Karpas-422 (cell line): Measurements from ENCODE around the gene TLE4. TPM values are rescaled to one million over a fixed set of nuclear protein-coding genes. Genes with fewer than 3 reads are reported as not detected.
"Not testable (repeated sequence)": the region's sequence is repeated elsewhere in the genome, so short reads cannot be mapped to it uniquely, and the experiment has no call there.

ENCODE experiments used
- DNase-seq: peaks from one replicate; pipeline ENCODE4 v3.0.0-alpha.2; 2015
- H2AFZ ChIP-seq: fragments of 200-600 bp; sonication (generic); 2 replicates; pipeline ENCODE4 v1.6.1; 2014; ENCODE audit warnings: antibody characterized with exemption, low read length, mixed read lengths
- H3K27ac ChIP-seq: fragments of 200-600 bp; sonication (generic); 2 replicates; pipeline ENCODE4 v1.5.1; 2014; ENCODE audit warnings: mild to moderate bottlenecking, low read length, moderate library complexity
- H3K27me3 ChIP-seq: fragments of 200-600 bp; sonication (generic); 2 replicates; pipeline ENCODE4 v1.6.1; 2014; ENCODE audit warnings: low read length, mixed read lengths
- H3K36me3 ChIP-seq: fragments of 200-600 bp; sonication (generic); 2 replicates; pipeline ENCODE4 v1.6.1; 2014; ENCODE audit warnings: low read length, mixed read lengths; ENCODE audit not compliant: insufficient read depth
- H3K4me1 ChIP-seq: fragments of 200-600 bp; sonication (generic); 2 replicates; pipeline ENCODE4 v1.6.1; 2014; ENCODE audit warnings: mild to moderate bottlenecking, low read length, mixed read lengths
- H3K4me2 ChIP-seq: fragments of 200-600 bp; sonication (generic); 2 replicates; pipeline ENCODE4 v1.6.1; 2014; ENCODE audit warnings: low read length, low read depth, mild to moderate bottlenecking; ENCODE audit not compliant: poor library complexity, severe bottlenecking
- H3K4me3 ChIP-seq: fragments of 200-600 bp; sonication (generic); 2 replicates; pipeline ENCODE4 v1.5.1; 2014; ENCODE audit warnings: mild to moderate bottlenecking, antibody characterized with exemption, low read length, mixed read lengths
- H3K79me2 ChIP-seq: fragments of 200-600 bp; sonication (generic); 2 replicates; pipeline ENCODE4 v1.6.1; 2014; ENCODE audit warnings: mild to moderate bottlenecking, low read length, mixed read lengths
- H3K9ac ChIP-seq: fragments of 200-600 bp; sonication (generic); 2 replicates; pipeline ENCODE4 v1.6.0; 2014; ENCODE audit warnings: low read length
- H3K9me2 ChIP-seq: fragments of 200-600 bp; sonication (generic), shearing (Covaris generic); replicated peaks from 2 replicates; pipeline ENCODE4 v1.6.0; 2014; ENCODE audit warnings: mild to moderate bottlenecking, low read length, moderate library complexity; ENCODE audit not compliant: insufficient read depth
- H3K9me3 ChIP-seq: fragments of 300-700, 200-600 bp; sonication (generic); 2 replicates; pipeline ENCODE4 v1.6.1; 2014; ENCODE audit warnings: low read length, mixed read lengths
- H4K20me1 ChIP-seq: fragments of 200-600 bp; sonication (generic); 2 replicates; pipeline ENCODE4 v1.6.1; 2014; ENCODE audit warnings: mild to moderate bottlenecking, antibody characterized with exemption, low read length, low read depth; ENCODE audit not compliant: insufficient read depth
- total RNA-seq: library from RNA; depleted of rRNA; stranded (reverse); fragments of >200 nt; shearing (Covaris generic); gene quantifications from 2 replicates; pipeline ENCODE4 v1.2.3, GENCODE V29; 2014; ENCODE audit warnings: low replicate concordance

TLE4 gene
- total RNA-seq, 1 experiment from 2014 or later = 65.3 TPM

DNA sequence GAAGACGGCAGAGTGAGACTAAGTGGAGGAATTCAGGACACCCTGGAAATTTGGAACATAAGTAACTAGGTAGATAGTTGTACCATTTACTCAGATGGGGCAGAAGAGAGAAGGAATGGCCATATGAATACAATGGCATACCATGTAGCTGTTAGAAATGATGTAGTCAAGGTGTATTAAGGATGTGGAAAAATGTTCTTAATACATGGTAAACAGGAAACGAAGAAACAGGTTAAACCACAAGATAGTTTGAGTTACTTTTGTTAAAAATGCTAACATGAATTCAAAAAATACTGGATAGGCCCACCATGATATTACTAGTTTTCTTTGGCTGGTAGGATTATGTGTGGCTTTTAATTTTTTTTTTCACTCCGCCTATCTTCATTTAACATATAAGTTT lies 68.3 kb downstream of the TLE4 start:
- H3K9ac ChIP-seq, H3K9me3 ChIP-seq, H4K20me1 ChIP-seq, H2AFZ ChIP-seq, H3K4me2 ChIP-seq, H3K27ac ChIP-seq, DNase-seq, H3K9me2 ChIP-seq, H3K4me3 ChIP-seq, H3K27me3 ChIP-seq, H3K4me1 ChIP-seq: not testable (repeated sequence)
- Histone ChIP-seq H3K36me3 (peaks cover 53% of the 10 kb centered on the region), H3K79me2 (peaks cover 89% of the 10 kb centered on the region)

DNA sequence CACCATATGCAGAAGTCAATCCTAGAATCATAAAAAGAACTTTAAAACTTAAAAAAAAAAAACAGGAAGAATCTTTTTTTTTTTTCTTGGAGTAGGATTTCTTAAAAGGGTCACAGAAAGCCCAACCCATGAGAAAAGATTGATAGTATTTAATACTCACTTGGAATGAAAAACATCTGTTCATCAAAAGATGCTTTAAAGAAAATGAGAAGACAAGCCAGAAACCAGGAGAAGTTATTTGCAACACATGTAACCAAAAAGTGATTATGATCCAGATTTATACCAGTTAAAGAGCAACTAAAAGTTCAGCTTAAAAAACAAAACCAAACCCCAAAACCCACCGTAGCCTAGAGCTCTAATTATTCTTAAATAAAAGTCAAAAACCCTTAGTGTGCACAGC lies 69.3 kb downstream of the TLE4 start:
- no peak overlapping the region for H3K4me2 ChIP-seq
- H3K9me2 ChIP-seq = no peaks in the 10 kb centered on the region
- H2AFZ ChIP-seq = no peak overlapping the region
- H3K36me3 ChIP-seq = peaks cover 45% of the 10 kb centered on the region
- no peak for DNase-seq
- no peaks in the 10 kb centered on the region for H4K20me1 ChIP-seq
- H3K4me3 ChIP-seq = no peak overlapping the region
- H3K9me3 ChIP-seq = peaks cover 9% of the 10 kb centered on the region
- no peaks in the 10 kb centered on the region for H3K4me1 ChIP-seq
- peaks cover 87% of the 10 kb centered on the region for H3K79me2 ChIP-seq
- H3K27ac ChIP-seq = no peak overlapping the region
- no peaks in the 10 kb centered on the region for H3K27me3 ChIP-seq
- H3K9ac ChIP-seq = no peak overlapping the region

DNA sequence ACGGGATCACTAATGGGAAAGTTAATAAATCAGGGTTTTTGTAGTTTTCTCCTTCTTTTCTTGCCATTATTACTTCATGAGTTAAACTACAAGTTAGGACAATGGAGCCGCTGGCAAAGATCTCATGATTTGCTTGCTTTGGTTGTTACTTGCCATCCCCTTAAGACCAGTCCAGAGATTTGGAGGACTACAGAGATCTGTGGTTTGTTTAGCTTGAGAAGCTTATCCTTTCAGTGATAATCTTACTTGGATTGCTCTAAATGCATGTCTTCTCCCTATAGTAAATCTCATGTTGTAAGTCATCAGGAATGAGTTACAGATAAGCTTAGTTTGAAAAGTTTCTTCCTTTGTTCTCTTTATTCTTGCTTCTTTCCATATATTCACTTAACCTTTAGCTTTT lies 70.9 kb downstream of the TLE4 start:
- peaks cover 9% of the 10 kb centered on the region for H3K9me3 ChIP-seq
- DNase-seq = no peak
- no peaks in the 10 kb centered on the region for H3K27me3 ChIP-seq
- H3K4me3 ChIP-seq = no peak overlapping the region
- no peaks in the 10 kb centered on the region for H3K4me1 ChIP-seq
- no peaks in the 10 kb centered on the region for H4K20me1 ChIP-seq
- H3K9ac ChIP-seq = no peak overlapping the region
- H3K9me2 ChIP-seq = no peaks in the 10 kb centered on the region
- no peak overlapping the region for H3K27ac ChIP-seq
- peaks cover 87% of the 10 kb centered on the region for H3K79me2 ChIP-seq
- no peak overlapping the region for H2AFZ ChIP-seq
- H3K4me2 ChIP-seq = no peak overlapping the region
- H3K36me3 ChIP-seq = peaks cover 33% of the 10 kb centered on the region

DNA sequence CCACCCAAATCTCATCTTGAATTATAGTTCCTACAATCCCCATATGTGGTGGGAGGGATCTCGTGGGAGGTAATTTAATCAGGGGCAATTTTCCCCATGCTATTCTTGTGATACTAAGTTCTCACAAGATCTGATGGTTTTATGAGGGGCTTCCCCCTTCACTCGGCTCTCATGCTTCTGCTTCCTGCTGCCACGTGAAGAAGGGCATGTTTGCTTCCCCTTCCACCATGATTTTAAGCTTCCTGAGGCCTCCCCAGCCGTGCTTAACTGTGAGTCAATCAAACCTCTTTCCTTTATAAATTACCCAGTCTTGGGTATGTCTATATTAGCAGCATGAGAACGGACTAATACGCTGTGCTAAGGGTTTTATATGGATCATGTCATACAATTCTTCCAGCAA lies 72.3 kb downstream of the TLE4 start:
- Histone ChIP-seq H3K4me3 (no peak overlapping the region), H3K9me3 (peaks cover 9% of the 10 kb centered on the region), H3K27me3 (no peaks in the 10 kb centered on the region), H3K79me2 (peaks cover 87% of the 10 kb centered on the region), H3K9me2 (no peaks in the 10 kb centered on the region), H3K27ac (no peak overlapping the region), H2AFZ (no peak overlapping the region), H3K4me2 (no peak overlapping the region), H3K36me3 (peaks cover 20% of the 10 kb centered on the region), H4K20me1 (no peaks in the 10 kb centered on the region), H3K4me1 (no peaks in the 10 kb centered on the region), H3K9ac (no peak overlapping the region)
- DNase-seq = no peak

DNA sequence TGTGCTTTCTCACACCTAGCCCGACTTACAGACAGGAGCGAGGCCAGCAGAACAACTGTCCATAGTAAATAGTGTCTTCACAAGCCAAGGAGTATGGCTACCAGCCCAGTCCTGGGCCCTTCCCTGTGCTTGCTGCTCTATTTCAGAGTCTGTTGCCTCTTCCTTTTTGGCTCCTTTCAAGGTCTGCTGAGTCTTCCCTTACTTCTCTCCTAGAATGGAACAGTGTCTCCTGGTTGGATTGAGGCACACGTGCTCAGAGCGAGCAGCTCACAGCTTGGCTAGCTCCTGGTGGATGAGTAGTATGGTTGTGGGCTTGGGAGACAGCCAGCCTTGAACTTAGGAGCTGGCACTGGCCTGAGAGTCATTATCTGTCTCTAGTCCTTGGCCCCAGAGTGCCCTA lies 72.8 kb downstream of the TLE4 start:
- Histone ChIP-seq H3K4me1 (no peaks in the 10 kb centered on the region), H3K79me2 (peaks cover 89% of the 10 kb centered on the region), H3K36me3 (peaks cover 19% of the 10 kb centered on the region), H3K4me3 (no peak overlapping the region), H3K27me3 (no peaks in the 10 kb centered on the region), H3K27ac (no peak overlapping the region), H3K4me2 (no peak overlapping the region), H3K9me3 (peaks cover 9% of the 10 kb centered on the region), H2AFZ (no peak overlapping the region), H4K20me1 (no peaks in the 10 kb centered on the region), H3K9me2 (no peaks in the 10 kb centered on the region), H3K9ac (no peak overlapping the region)
- no peak for DNase-seq

DNA sequence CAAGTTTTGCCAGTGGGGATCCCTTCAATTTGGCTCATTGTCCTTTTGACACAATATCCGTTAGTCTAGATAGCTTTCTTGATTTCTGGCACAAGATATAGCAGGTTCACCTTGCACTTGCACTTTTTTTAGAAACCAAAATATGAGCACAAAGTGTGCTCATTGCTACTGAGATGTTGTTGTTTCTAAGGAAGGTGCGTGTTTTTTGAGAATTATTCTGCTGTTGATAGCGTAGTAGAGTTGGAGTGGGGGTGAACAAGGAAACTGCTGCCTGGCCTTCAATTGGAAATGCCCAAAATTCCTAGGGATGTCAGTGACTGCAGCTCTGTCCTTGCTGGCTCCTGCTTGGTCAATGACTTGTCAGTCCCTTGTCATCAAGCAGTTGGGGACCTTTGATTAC lies 73.3 kb downstream of the TLE4 start:
- peaks cover 9% of the 10 kb centered on the region for H3K9me3 ChIP-seq
- no peak overlapping the region for H3K9ac ChIP-seq
- no peaks in the 10 kb centered on the region for H3K27me3 ChIP-seq
- no peak overlapping the region for H3K4me3 ChIP-seq
- no peaks in the 10 kb centered on the region for H3K9me2 ChIP-seq
- H3K4me2 ChIP-seq = no peak overlapping the region
- H3K79me2 ChIP-seq = peaks cover 90% of the 10 kb centered on the region
- H4K20me1 ChIP-seq = no peaks in the 10 kb centered on the region
- no peaks in the 10 kb centered on the region for H3K4me1 ChIP-seq
- H3K36me3 ChIP-seq = peaks cover 19% of the 10 kb centered on the region
- no peak overlapping the region for H3K27ac ChIP-seq
- no peak for DNase-seq
- H2AFZ ChIP-seq = no peak overlapping the region

DNA sequence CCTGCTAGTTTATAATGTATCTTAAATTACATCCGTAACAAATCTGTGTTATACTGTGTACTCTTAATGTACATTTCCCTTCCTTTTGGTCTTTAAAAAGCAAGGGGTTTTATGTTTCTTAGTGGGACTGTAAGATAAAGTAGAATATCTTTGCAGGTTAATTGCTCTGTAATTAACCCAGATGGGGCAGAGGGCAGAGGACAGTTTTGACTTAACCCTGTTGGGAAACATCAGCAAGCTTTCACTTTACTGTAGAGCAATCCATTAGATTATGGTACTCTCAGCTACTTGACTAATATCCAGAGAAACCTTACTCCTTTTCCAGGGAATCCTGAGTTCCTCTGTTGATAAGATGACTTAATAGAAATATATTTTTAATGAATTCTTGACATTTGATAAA lies 74.3 kb downstream of the TLE4 start:
- no peaks in the 10 kb centered on the region for H3K4me1 ChIP-seq
- H3K9ac ChIP-seq = no peak overlapping the region
- peaks cover 92% of the 10 kb centered on the region for H3K79me2 ChIP-seq
- H3K9me2 ChIP-seq = no peaks in the 10 kb centered on the region
- no peak overlapping the region for H3K4me3 ChIP-seq
- no peaks in the 10 kb centered on the region for H4K20me1 ChIP-seq
- H2AFZ ChIP-seq = no peak overlapping the region
- H3K4me2 ChIP-seq = no peak overlapping the region
- no peak for DNase-seq
- H3K9me3 ChIP-seq = peaks cover 9% of the 10 kb centered on the region
- no peaks in the 10 kb centered on the region for H3K27me3 ChIP-seq
- H3K36me3 ChIP-seq = peaks cover 19% of the 10 kb centered on the region
- no peak overlapping the region for H3K27ac ChIP-seq

DNA sequence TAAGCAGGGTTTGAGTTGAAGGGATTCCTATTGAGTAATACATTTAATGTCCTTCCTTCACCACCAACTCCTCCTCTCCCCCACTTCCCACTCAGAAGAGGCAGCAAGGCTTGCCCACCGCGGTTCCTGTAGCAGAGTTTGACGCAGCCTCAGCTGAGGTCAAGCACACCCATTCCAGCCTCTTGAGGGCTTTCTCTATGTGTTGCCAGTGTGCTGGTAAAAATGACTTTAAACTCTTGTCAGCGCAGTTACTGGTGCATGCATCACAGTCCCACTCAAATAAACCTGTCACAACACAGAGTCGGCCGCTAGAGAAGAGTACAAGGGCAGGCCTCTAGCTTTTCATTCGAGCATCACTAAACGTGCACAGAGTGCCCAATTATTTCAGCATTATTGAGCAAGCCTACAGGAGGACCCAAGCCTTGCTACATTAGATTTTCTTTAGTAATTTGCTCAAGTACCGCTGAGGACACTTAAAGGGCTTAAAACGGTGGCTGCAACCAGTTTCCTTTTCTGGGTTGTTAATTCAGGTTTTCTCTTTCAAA lies 79.6 kb downstream of the TLE4 start:
- no peak overlapping the region for H3K4me2 ChIP-seq

DNA sequence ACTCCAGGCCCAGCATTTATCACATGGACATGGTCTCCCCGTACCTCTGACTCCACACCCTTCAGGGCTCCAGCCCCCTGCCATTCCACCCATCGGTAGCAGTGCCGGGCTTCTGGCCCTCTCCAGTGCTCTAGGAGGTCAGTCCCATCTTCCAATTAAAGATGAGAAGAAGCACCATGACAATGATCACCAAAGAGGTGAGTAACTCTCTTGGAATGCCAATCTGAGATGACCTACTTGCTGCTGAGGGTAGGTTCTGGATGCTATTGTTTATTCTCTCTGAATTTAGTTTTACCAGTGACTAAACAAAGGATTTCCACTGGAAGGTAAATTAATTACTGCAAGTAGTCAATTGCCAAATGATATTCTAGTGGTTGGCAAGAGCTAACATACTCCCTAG lies 80.8 kb downstream of the TLE4 start:
- Histone ChIP-seq H2AFZ (no peak overlapping the region), H3K4me3 (no peak overlapping the region), H4K20me1 (no peaks in the 10 kb centered on the region), H3K9me2 (no peaks in the 10 kb centered on the region), H3K9me3 (no peaks in the 10 kb centered on the region), H3K4me2 (no peak overlapping the region), H3K79me2 (peaks cover 70% of the 10 kb centered on the region), H3K27me3 (no peaks in the 10 kb centered on the region), H3K36me3 (peaks cover 24% of the 10 kb centered on the region), H3K9ac (no peak overlapping the region), H3K4me1 (no peaks in the 10 kb centered on the region), H3K27ac (no peak overlapping the region)
- DNase-seq = no peak

More for the DNA sequence above, 79.6 kb downstream of the TLE4 start:
- Histone ChIP-seq H3K27me3 (no peaks in the 10 kb centered on the region), H3K27ac (no peak overlapping the region), H3K79me2 (peaks cover 70% of the 10 kb centered on the region), H3K36me3 (peaks cover 24% of the 10 kb centered on the region), H2AFZ (no peak overlapping the region), H3K9me3 (no peaks in the 10 kb centered on the region), H3K4me1 (no peaks in the 10 kb centered on the region), H3K9me2 (no peaks in the 10 kb centered on the region), H3K9ac (no peak overlapping the region), H4K20me1 (no peaks in the 10 kb centered on the region), H3K4me3 (no peak overlapping the region)
- DNase-seq = no peak
